Endothelial cell of umbilical vein (primary cell): ENCODE results near the gene NPDC1. TPM values are rescaled to one million over a fixed set of nuclear protein-coding genes. Genes with fewer than 3 reads are reported as not detected.

Experiments
- BruUV-seq: library from RNA; stranded (reverse); fragments of 400-500 nt; replicated peaks from 2 replicates; lab custom pipeline; 2021; lab: Mats Ljungman, UMichigan
- CTCF ChIA-PET: fragments of 300-600, 350-600 bp; sonication (Branson Sonifier 250); formaldehyde crosslinking; loops from one replicate; lab custom pipeline; 2021; ENCODE audit warnings: antibody characterized with exemption, inconsistent platforms; lab: Charles Lee
- POLR2A ChIA-PET: fragments of 300-600, 350-600 bp; sonication (Branson Sonifier 250); formaldehyde crosslinking; loops from one replicate; lab custom pipeline; 2021; ENCODE audit warnings: antibody characterized with exemption, inconsistent platforms; lab: Charles Lee
- DNase-seq: peaks from one replicate; pipeline ENCODE4 v3.0.0-alpha.2; 2011; ENCODE audit warnings: low read depth, low spot score
- FAIRE-seq: peaks from 2 replicates; lab custom pipeline; 2011; peaks lifted over from hg19 to GRCh38; lab: Jason Lieb, UNC
- H2AFZ ChIP-seq: 2 replicates; pipeline ENCODE4 v1.6.0; 2012; ENCODE audit warnings: low read depth, low read length, control low read depth, inconsistent platforms
- H3K27ac ChIP-seq: 2 replicates; pipeline ENCODE4 v1.5.1; 2011; ENCODE audit warnings: low read depth, mild to moderate bottlenecking, control low read depth, low read length, moderate library complexity; ENCODE audit not compliant: insufficient read depth
- H3K27me3 ChIP-seq, 2 experiments: 2 replicates each; pipeline versions ENCODE4 v1.6.0 to v1.6.1; 2011; ENCODE audit warnings: low read length in 2 of 2, mixed read lengths in 1 of 2; ENCODE audit not compliant: control insufficient read depth in 2 of 2, insufficient read depth in 2 of 2
- H3K36me3 ChIP-seq, 2 experiments: 2 replicates in 1 of 2; 3 replicates in 1 of 2; pipeline ENCODE4 v1.5.1; 2011; ENCODE audit warnings: low read length in 2 of 2, mild to moderate bottlenecking in 1 of 2, moderate library complexity in 1 of 2; ENCODE audit not compliant: control insufficient read depth in 2 of 2, insufficient read depth in 2 of 2; ENCODE audit errors: extremely low read depth in 1 of 2
- H3K4me1 ChIP-seq: 3 replicates; pipeline ENCODE4 v1.5.1; 2011; ENCODE audit warnings: mild to moderate bottlenecking, low read length; ENCODE audit not compliant: control insufficient read depth, insufficient read depth; ENCODE audit errors: extremely low read depth
- H3K4me2 ChIP-seq: 2 replicates; pipeline ENCODE4 v1.6.1; 2011; ENCODE audit warnings: low read length, control low read depth, mixed read lengths; ENCODE audit not compliant: insufficient read depth
- H3K4me3 ChIP-seq, 3 experiments: fragments of 200-600 bp in 1 of 3; sonication (generic), shearing (Covaris generic) in 1 of 3; replicated peaks in 1 of 3; 2 replicates each; pipeline ENCODE4 v1.5.1; 2011 to 2016; ENCODE audit warnings: control low read depth in 3 of 3, low read length in 3 of 3, mild to moderate bottlenecking in 2 of 3, inconsistent platforms in 1 of 3, low read depth in 1 of 3, moderate library complexity in 1 of 3; ENCODE audit not compliant: insufficient read depth in 1 of 3
- H3K79me2 ChIP-seq: 2 replicates; pipeline ENCODE4 v1.6.0; 2012; ENCODE audit warnings: low read length, inconsistent platforms; ENCODE audit not compliant: control insufficient read depth, insufficient read depth
- H3K9ac ChIP-seq: replicated peaks from 2 replicates; pipeline ENCODE3; 2011; ENCODE audit warnings: low read length, control low read depth; ENCODE audit not compliant: insufficient read depth; ENCODE audit errors: extremely low read depth
- H3K9me1 ChIP-seq: replicated peaks from 3 replicates; pipeline ENCODE4 v1.6.0; 2011; ENCODE audit warnings: mild to moderate bottlenecking, low read length; ENCODE audit not compliant: control insufficient read depth, insufficient read depth; ENCODE audit errors: extremely low read depth
- H3K9me3 ChIP-seq: replicated peaks from 2 replicates; pipeline ENCODE4 v1.5.1; 2012; ENCODE audit warnings: low read length, inconsistent platforms; ENCODE audit not compliant: control insufficient read depth, insufficient read depth
- H4K20me1 ChIP-seq: replicated peaks from 2 replicates; pipeline ENCODE3; 2011; ENCODE audit warnings: mild to moderate bottlenecking, low read length; ENCODE audit not compliant: control insufficient read depth, insufficient read depth; ENCODE audit errors: extremely low read depth
- CTCF ChIP-seq, 2 donors: IDR thresholded peaks; 1 replicate in 1 of 2; 2 replicates in 1 of 2; pipeline ENCODE4 v1.5.1; 2011; ENCODE audit warnings: low read length in 2 of 2, mild to moderate bottlenecking in 2 of 2, moderate library complexity in 2 of 2, control low read depth in 1 of 2, inconsistent platforms in 1 of 2, low read depth in 1 of 2; ENCODE audit not compliant: insufficient read depth in 1 of 2; ENCODE audit errors: extremely low read depth in 1 of 2
- EZH2 ChIP-seq: IDR thresholded peaks from 2 replicates; pipeline ENCODE4 v1.6.1; 2012; ENCODE audit warnings: borderline replicate concordance, low read depth, mild to moderate bottlenecking, moderate library complexity, low read length, inconsistent platforms; ENCODE audit not compliant: severe bottlenecking
- FOS ChIP-seq: IDR thresholded peaks from 2 replicates; pipeline ENCODE4 v1.6.1; 2011; ENCODE audit warnings: mild to moderate bottlenecking, low read length, moderate library complexity, borderline replicate concordance; ENCODE audit not compliant: insufficient read depth
- GATA2 ChIP-seq: IDR thresholded peaks from 2 replicates; pipeline ENCODE4 v1.7.0; 2011; ENCODE audit warnings: low read depth, mild to moderate bottlenecking, moderate library complexity, mixed read lengths, low read length; ENCODE audit not compliant: insufficient read length, insufficient read depth
- JUN ChIP-seq: IDR thresholded peaks from 2 replicates; pipeline ENCODE4 v1.6.1; 2011; ENCODE audit warnings: borderline replicate concordance, low read depth; ENCODE audit not compliant: insufficient read length, insufficient read depth
- MYC ChIP-seq: IDR thresholded peaks from one replicate; pipeline ENCODE4 v1.6.1; 2011; ENCODE audit warnings: mild to moderate bottlenecking, low read depth, low read length
- POLR2A ChIP-seq: IDR thresholded peaks from 2 replicates; pipeline ENCODE4 v1.6.1; 2012; ENCODE audit warnings: low read depth, mild to moderate bottlenecking, control low read depth, low read length
- POLR2AphosphoS5 ChIP-seq: IDR thresholded peaks from 2 replicates; pipeline ENCODE4 v1.6.1; 2012; ENCODE audit warnings: low read depth, mild to moderate bottlenecking, control low read depth, low read length, moderate library complexity; ENCODE audit not compliant: insufficient read depth
- dilution Hi-C: fragments of 300-500 bp; cut with MboI; formaldehyde crosslinking; loops from one replicate; pipeline ENCODE4 v1.15.0; 2019; ENCODE audit warnings: low sequenced_read_pairs; ENCODE audit not compliant: extremely low pct_ligation_motif_present
- intact Hi-C: fragments of 100-400 bp; cut with micrococcal nuclease; formaldehyde crosslinking; loops from one replicate; pipeline ENCODE4 v1.10.0; 2022
- polyA plus RNA-seq, 4 experiments: library from polyadenylated mRNA; depleted of rRNA in 3 of 4; stranded (reverse) in 3 of 4; unstranded in 1 of 4; fragments of >200 nt; gene quantifications; 2 replicates each; pipeline versions ENCODE4 v1.2.1 to v1.2.3, GENCODE V29; 2011 to 2012; ENCODE audit warnings: missing spikeins in 1 of 4
- total RNA-seq: library from RNA; stranded (reverse); gene quantifications from 2 replicates; pipeline ENCODE4 v1.2.3, GENCODE V29; 2021
- TF ChIP-seq, protein P1 (sequence below): IDR thresholded peaks from 2 replicates; pipeline ENCODE4 v1.6.1; 2011; ENCODE audit not compliant: insufficient read depth, insufficient read length

NPDC1 gene
- total and polyA plus RNA-seq, 2 donors (not counting 3 experiments of a cell fraction or from before 2014, with no cell fraction given): 115 to 181 TPM

- ChIA-PET CTCF (interaction anchor here (1.3 kb wide), 1 partner anchor 12 kb away, joined by 3 read pairs; no protein-coding TSS in a partner anchor), POLR2A (no interaction called here)
- intact Hi-C loops (no loop called here), dilution Hi-C loops (no loop called here)
- no peak for DNase-seq
- TF ChIP-seq EZH2 (no peak), POLR2AphosphoS5 (no peak), JUN (no peak), MYC (no peak), POLR2A (no peak), CTCF (IDR thresholded peaks at IDR 0.05; ENCODE audit: extremely low read depth in 1 of 2, insufficient read depth in 1 of 2, low read depth in 1 of 2, low read length in 2 of 2) (no peak), GATA2 (no peak), FOS (no peak)
- TF ChIP-seq, protein P1, sequence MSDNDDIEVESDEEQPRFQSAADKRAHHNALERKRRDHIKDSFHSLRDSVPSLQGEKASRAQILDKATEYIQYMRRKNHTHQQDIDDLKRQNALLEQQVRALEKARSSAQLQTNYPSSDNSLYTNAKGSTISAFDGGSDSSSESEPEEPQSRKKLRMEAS: no peak
- Histone ChIP-seq H3K9me3 (no peaks in the 10 kb centered on the region), H4K20me1 (no peaks in the 10 kb centered on the region), H3K4me1 (peaks cover 4% of the 10 kb centered on the region), H3K27ac (no peak overlapping the region), H3K27me3 (no peaks in the 10 kb centered on the region), H2AFZ (no peak overlapping the region), H3K79me2 (no peaks in the 10 kb centered on the region), H3K9me1 (no peaks in the 10 kb centered on the region), H3K36me3 (no peaks in the 10 kb centered on the region), H3K4me3 (no peak overlapping the region), H3K9ac (no peak overlapping the region), H3K4me2 (no peak overlapping the region)
- no peak for FAIRE-seq
- no TSS peak for BruUV-seq
Measured at GRCh38 chr9:137023157-137023556, 22.8 kb downstream of the NPDC1 start.
